Amniotic epithelial cell (primary cell): ENCODE data around the gene SEMA6B.
"Not testable (repeated sequence)": the region's sequence is repeated elsewhere in the genome, so short reads cannot be mapped to it uniquely, and the experiment has no call there.

Experiments used
- DNase-seq: peaks from one replicate; pipeline ENCODE4 v3.0.0-alpha.2; 2010; ENCODE audit warnings: low read depth

SEMA6B gene

GRCh38 chr19:4559569-4559968 is at the start of gene SEMA6B:
Gene SEMA6B, minus strand, starts transcription at chr19:4559684. Its CDS starts 1,227 bp downstream, at chr19:4558457.
- no peak for DNase-seq

GRCh38 chr19:4606921-4607678 is 47.6 kb upstream of the SEMA6B start:
- DNase-seq: no peak

- DNase-seq: no peak
These were observed 46.7 kb upstream of the SEMA6B start for GRCh38 chr19:4606181-4606580.

- no peak for DNase-seq
These were observed 45.4 kb upstream of the SEMA6B start for GRCh38 chr19:4604912-4605311.

- no peak for DNase-seq
These were observed 43.4 kb upstream of the SEMA6B start for GRCh38 chr19:4602915-4603314.

GRCh38 chr19:4602173-4602788 is 42.8 kb upstream of the SEMA6B start:
- DNase-seq: no peak

- DNase-seq: no peak
These were observed 41.4 kb upstream of the SEMA6B start for GRCh38 chr19:4600893-4601292.

- DNase-seq: no peak
These were observed 40.6 kb upstream of the SEMA6B start for GRCh38 chr19:4600082-4600481.

GRCh38 chr19:4598712-4599111 is 39.2 kb upstream of the SEMA6B start:
- no peak for DNase-seq

GRCh38 chr19:4597975-4598671 is 38.6 kb upstream of the SEMA6B start:
- peak; percentile 36 for DNase-seq

- DNase-seq: no peak
These were observed 37.9 kb upstream of the SEMA6B start for GRCh38 chr19:4597278-4597974.

GRCh38 chr19:4596033-4596904 is 36.8 kb upstream of the SEMA6B start:
- no peak for DNase-seq

- not testable (repeated sequence) for DNase-seq
These were observed 35.7 kb upstream of the SEMA6B start for GRCh38 chr19:4595158-4595557.

GRCh38 chr19:4594201-4594600 is 34.7 kb upstream of the SEMA6B start:
- DNase-seq: no peak

GRCh38 chr19:4593409-4593851 is 33.9 kb upstream of the SEMA6B start:
- DNase-seq: peak; percentile 76

- DNase-seq: no peak
These were observed 33.0 kb upstream of the SEMA6B start for GRCh38 chr19:4592445-4592844.

GRCh38 chr19:4591320-4591719 is 31.8 kb upstream of the SEMA6B start:
- no peak for DNase-seq

GRCh38 chr19:4590559-4590958 is 31.1 kb upstream of the SEMA6B start:
- no peak for DNase-seq

- no peak for DNase-seq
These were observed 30.3 kb upstream of the SEMA6B start for GRCh38 chr19:4589579-4590410.

- peak; percentile 28 for DNase-seq
These were observed 28.8 kb upstream of the SEMA6B start for GRCh38 chr19:4588291-4588761.
